ENCODE results near the gene PDE8A. TPM values are rescaled to one million over a fixed set of nuclear protein-coding genes. Genes with fewer than 3 reads are reported as not detected.
A peak's percentile ranks its signal among the peaks of the same experiment; 100 is the strongest.

PDE8A gene
- total RNA-seq = 10 to 100 TPM; 17.3 to 18.7 TPM

GRCh38 chr15:84981711-84982300, at the start of gene PDE8A:
TSS of gene PDE8A (plus strand) at chr15:84981856. CDS start at chr15:84982163, 307 bp downstream.
- DNase-seq = peak; percentile 66
- Mint-ChIP-seq H3K9me3 (no peaks in the 10 kb centered on the region), H3K36me3 (no peaks in the 10 kb centered on the region), H3K27ac (peak within 1 kb of the TSS; percentile 97), H3K4me1 (peaks cover 50% of the 10 kb centered on the region), H3K4me3 (peak within 1 kb of the TSS; percentile 96), H3K27me3 (peaks cover 5% of the 10 kb centered on the region)

- Mint-ChIP-seq H3K27ac (no peak overlapping the region), H3K9me3 (no peaks in the 10 kb centered on the region), H3K4me1 (peaks cover 3% of the 10 kb centered on the region)
These were observed 46.5 kb upstream of the PDE8A start for GRCh38 chr15:84934942-84935729.

GRCh38 chr15:84937144-84937543, 44.5 kb upstream of the PDE8A start:
- peaks cover 4% of the 10 kb centered on the region for H3K27me3 Mint-ChIP-seq
- H3K36me3 Mint-ChIP-seq = no peaks in the 10 kb centered on the region
- peaks cover 3% of the 10 kb centered on the region for H3K4me1 Mint-ChIP-seq
- no peak overlapping the region for H3K4me3 Mint-ChIP-seq
- no peak overlapping the region for H3K27ac Mint-ChIP-seq
- no peak for DNase-seq
- H3K9me3 Mint-ChIP-seq = no peaks in the 10 kb centered on the region

More at GRCh38 chr15:84934942-84935729, 46.5 kb upstream of the PDE8A start:
- Mint-ChIP-seq H3K4me3 (no peak overlapping the region), H3K27me3 (peaks cover 4% of the 10 kb centered on the region), H3K36me3 (no peaks in the 10 kb centered on the region)
- DNase-seq = no peak

- no peak for DNase-seq
- Mint-ChIP-seq H3K27me3 (peaks cover 4% of the 10 kb centered on the region), H3K27ac (no peak overlapping the region), H3K4me1 (peaks cover 3% of the 10 kb centered on the region), H3K36me3 (no peaks in the 10 kb centered on the region), H3K4me3 (no peak overlapping the region), H3K9me3 (no peaks in the 10 kb centered on the region)
These were observed 42.9 kb upstream of the PDE8A start for GRCh38 chr15:84938726-84939125.

- no peak overlapping the region for H3K4me3 Mint-ChIP-seq
- H3K36me3 Mint-ChIP-seq = no peaks in the 10 kb centered on the region
- H3K27ac Mint-ChIP-seq = no peak overlapping the region
- H3K27me3 Mint-ChIP-seq = peaks cover 4% of the 10 kb centered on the region
- H3K9me3 Mint-ChIP-seq = no peaks in the 10 kb centered on the region
- peaks cover 3% of the 10 kb centered on the region for H3K4me1 Mint-ChIP-seq
- DNase-seq = no peak
These were observed 41.3 kb upstream of the PDE8A start for GRCh38 chr15:84940399-84940798.

- no peak for DNase-seq
- H3K27me3 Mint-ChIP-seq = peaks cover 4% of the 10 kb centered on the region
- no peaks in the 10 kb centered on the region for H3K9me3 Mint-ChIP-seq
- H3K4me3 Mint-ChIP-seq = no peak overlapping the region
- H3K27ac Mint-ChIP-seq = no peak overlapping the region
- H3K36me3 Mint-ChIP-seq = no peaks in the 10 kb centered on the region
- no peaks in the 10 kb centered on the region for H3K4me1 Mint-ChIP-seq
These were observed 39.2 kb upstream of the PDE8A start for GRCh38 chr15:84942456-84942855.

- no peak overlapping the region for H3K27ac Mint-ChIP-seq
- H3K9me3 Mint-ChIP-seq = no peaks in the 10 kb centered on the region
- no peak overlapping the region for H3K4me3 Mint-ChIP-seq
- no peak for DNase-seq
- no peaks in the 10 kb centered on the region for H3K27me3 Mint-ChIP-seq
- H3K36me3 Mint-ChIP-seq = no peaks in the 10 kb centered on the region
- H3K4me1 Mint-ChIP-seq = no peaks in the 10 kb centered on the region
These were observed 37.3 kb upstream of the PDE8A start for GRCh38 chr15:84944311-84944710.

GRCh38 chr15:84944861-84945260, 36.8 kb upstream of the PDE8A start:
- no peak overlapping the region for H3K4me3 Mint-ChIP-seq
- no peaks in the 10 kb centered on the region for H3K27me3 Mint-ChIP-seq
- H3K4me1 Mint-ChIP-seq = no peaks in the 10 kb centered on the region
- no peak overlapping the region for H3K27ac Mint-ChIP-seq
- H3K36me3 Mint-ChIP-seq = no peaks in the 10 kb centered on the region
- H3K9me3 Mint-ChIP-seq = no peaks in the 10 kb centered on the region
- DNase-seq = no peak

- Mint-ChIP-seq H3K9me3 (no peaks in the 10 kb centered on the region), H3K4me1 (no peaks in the 10 kb centered on the region), H3K4me3 (no peak overlapping the region), H3K36me3 (no peaks in the 10 kb centered on the region), H3K27ac (no peak overlapping the region), H3K27me3 (no peaks in the 10 kb centered on the region)
- no peak for DNase-seq
These were observed 34.7 kb upstream of the PDE8A start for GRCh38 chr15:84946772-84947489.

GRCh38 chr15:84947947-84948830, 33.5 kb upstream of the PDE8A start:
- Mint-ChIP-seq H3K9me3 (no peaks in the 10 kb centered on the region), H3K36me3 (no peaks in the 10 kb centered on the region), H3K4me3 (no peak overlapping the region), H3K27ac (no peak overlapping the region), H3K27me3 (no peaks in the 10 kb centered on the region), H3K4me1 (no peaks in the 10 kb centered on the region)
- DNase-seq = no peak

- Mint-ChIP-seq H3K36me3 (no peaks in the 10 kb centered on the region), H3K27me3 (no peaks in the 10 kb centered on the region), H3K27ac (no peak overlapping the region), H3K9me3 (no peaks in the 10 kb centered on the region), H3K4me1 (no peaks in the 10 kb centered on the region), H3K4me3 (no peak overlapping the region)
- DNase-seq = no peak
These were observed 32.6 kb upstream of the PDE8A start for GRCh38 chr15:84949043-84949442.

GRCh38 chr15:84949845-84950569, 31.6 kb upstream of the PDE8A start:
- Mint-ChIP-seq H3K4me1 (no peaks in the 10 kb centered on the region), H3K9me3 (no peaks in the 10 kb centered on the region)
- no peak for DNase-seq

GRCh38 chr15:84950570-84951111, 31.0 kb upstream of the PDE8A start:
- Mint-ChIP-seq H3K4me3 (no peak overlapping the region), H3K4me1 (no peaks in the 10 kb centered on the region), H3K27ac (no peak overlapping the region), H3K9me3 (no peaks in the 10 kb centered on the region), H3K27me3 (no peaks in the 10 kb centered on the region), H3K36me3 (no peaks in the 10 kb centered on the region)
- no peak for DNase-seq

More at GRCh38 chr15:84949845-84950569, 31.6 kb upstream of the PDE8A start:
- Mint-ChIP-seq H3K4me3 (no peak overlapping the region), H3K27me3 (no peaks in the 10 kb centered on the region), H3K27ac (no peak overlapping the region), H3K36me3 (no peaks in the 10 kb centered on the region)

- H3K4me3 Mint-ChIP-seq = no peak overlapping the region
- no peak for DNase-seq
- no peaks in the 10 kb centered on the region for H3K9me3 Mint-ChIP-seq
- no peaks in the 10 kb centered on the region for H3K4me1 Mint-ChIP-seq
- peaks cover 11% of the 10 kb centered on the region for H3K27me3 Mint-ChIP-seq
- no peak overlapping the region for H3K27ac Mint-ChIP-seq
- H3K36me3 Mint-ChIP-seq = no peaks in the 10 kb centered on the region
These were observed 29.9 kb upstream of the PDE8A start for GRCh38 chr15:84951736-84952135.
